Measurements from ENCODE around the gene NCAPH2.

NCAPH2 gene

GRCh38 chr22:50490531-50491308 lies 17.3 kb upstream of the NCAPH2 start:
- H3K36me3 Mint-ChIP-seq (ENCODE audit: low read depth), result no peaks in the 10 kb centered on the region
- no peak for TF ChIP-seq CTCF (IDR thresholded peaks at IDR 0.05)
- peaks cover 10% of the 10 kb centered on the region for H3K27me3 Mint-ChIP-seq (ENCODE audit: low read depth, poor library complexity)
- no peak for DNase-seq
- H3K9me3 Mint-ChIP-seq, result no peaks in the 10 kb centered on the region
- peak overlapping the region; percentile 39 for H3K27ac Mint-ChIP-seq
- peak overlapping the region; percentile 15 for H3K4me3 Mint-ChIP-seq
- peaks cover 22% of the 10 kb centered on the region for H3K4me1 Mint-ChIP-seq

- no peak for DNase-seq
- no peaks in the 10 kb centered on the region for H3K36me3 Mint-ChIP-seq (ENCODE audit: low read depth)
- peaks cover 11% of the 10 kb centered on the region for H3K27me3 Mint-ChIP-seq (ENCODE audit: low read depth, poor library complexity)
- TF ChIP-seq CTCF (IDR thresholded peaks at IDR 0.05), result no peak
- no peak overlapping the region for H3K4me3 Mint-ChIP-seq
- peaks cover 20% of the 10 kb centered on the region for H3K4me1 Mint-ChIP-seq
- H3K9me3 Mint-ChIP-seq, result no peaks in the 10 kb centered on the region
- H3K27ac Mint-ChIP-seq, result no peak overlapping the region
These were observed 10.9 kb upstream of the NCAPH2 start for GRCh38 chr22:50497093-50497492.

- H3K27ac Mint-ChIP-seq, result peak overlapping the region; percentile 46
- H3K9me3 Mint-ChIP-seq, result no peaks in the 10 kb centered on the region
- H3K36me3 Mint-ChIP-seq (ENCODE audit: low read depth), result no peaks in the 10 kb centered on the region
- peak; percentile 71 for DNase-seq
- H3K4me3 Mint-ChIP-seq, result peak overlapping the region; percentile 15
- peaks cover 13% of the 10 kb centered on the region for H3K27me3 Mint-ChIP-seq (ENCODE audit: low read depth, poor library complexity)
- peaks cover 20% of the 10 kb centered on the region for H3K4me1 Mint-ChIP-seq
- peak; percentile 56 for TF ChIP-seq CTCF (IDR thresholded peaks at IDR 0.05)
These were observed 9.6 kb upstream of the NCAPH2 start for GRCh38 chr22:50498322-50498890.

GRCh38 chr22:50500452-50500851 lies 7.6 kb upstream of the NCAPH2 start:
- H3K4me1 Mint-ChIP-seq, result peaks cover 20% of the 10 kb centered on the region
- no peaks in the 10 kb centered on the region for H3K36me3 Mint-ChIP-seq (ENCODE audit: low read depth)
- DNase-seq, result no peak
- no peaks in the 10 kb centered on the region for H3K9me3 Mint-ChIP-seq
- TF ChIP-seq CTCF (IDR thresholded peaks at IDR 0.05), result no peak
- H3K4me3 Mint-ChIP-seq, result no peak overlapping the region
- H3K27me3 Mint-ChIP-seq (ENCODE audit: low read depth, poor library complexity), result peaks cover 9% of the 10 kb centered on the region
- no peak overlapping the region for H3K27ac Mint-ChIP-seq

GRCh38 chr22:50502096-50502495 lies 5.9 kb upstream of the NCAPH2 start:
- TF ChIP-seq CTCF (IDR thresholded peaks at IDR 0.05), result no peak
- peaks cover 16% of the 10 kb centered on the region for H3K4me1 Mint-ChIP-seq
- DNase-seq, result no peak
- H3K4me3 Mint-ChIP-seq, result no peak overlapping the region
- H3K36me3 Mint-ChIP-seq (ENCODE audit: low read depth), result no peaks in the 10 kb centered on the region
- H3K27ac Mint-ChIP-seq, result no peak overlapping the region
- peaks cover 5% of the 10 kb centered on the region for H3K27me3 Mint-ChIP-seq (ENCODE audit: low read depth, poor library complexity)
- no peaks in the 10 kb centered on the region for H3K9me3 Mint-ChIP-seq
